GM18951 (cell line): Measurements from ENCODE around the gene ITPR1.
"Not testable (repeated sequence)": the region's sequence is repeated elsewhere in the genome, so short reads cannot be mapped to it uniquely, and the experiment has no call there.

Experiments
- POLR2A ChIP-seq: IDR thresholded peaks from 4 replicates; pipeline ENCODE4 v1.6.1; 2011; ENCODE audit warnings: mild to moderate bottlenecking; ENCODE audit not compliant: insufficient read length, insufficient read depth; ENCODE audit errors: extremely low read depth
- in situ Hi-C: fragments of 300-500 bp; cut with MboI; formaldehyde crosslinking; loops from one replicate; pipeline ENCODE4 v1.12.0; 2022; ENCODE audit warnings: low sequenced_read_pairs, mixed read lengths, inconsistent platforms; ENCODE audit not compliant: unreplicated experiment

The ITPR1 gene

DNA sequence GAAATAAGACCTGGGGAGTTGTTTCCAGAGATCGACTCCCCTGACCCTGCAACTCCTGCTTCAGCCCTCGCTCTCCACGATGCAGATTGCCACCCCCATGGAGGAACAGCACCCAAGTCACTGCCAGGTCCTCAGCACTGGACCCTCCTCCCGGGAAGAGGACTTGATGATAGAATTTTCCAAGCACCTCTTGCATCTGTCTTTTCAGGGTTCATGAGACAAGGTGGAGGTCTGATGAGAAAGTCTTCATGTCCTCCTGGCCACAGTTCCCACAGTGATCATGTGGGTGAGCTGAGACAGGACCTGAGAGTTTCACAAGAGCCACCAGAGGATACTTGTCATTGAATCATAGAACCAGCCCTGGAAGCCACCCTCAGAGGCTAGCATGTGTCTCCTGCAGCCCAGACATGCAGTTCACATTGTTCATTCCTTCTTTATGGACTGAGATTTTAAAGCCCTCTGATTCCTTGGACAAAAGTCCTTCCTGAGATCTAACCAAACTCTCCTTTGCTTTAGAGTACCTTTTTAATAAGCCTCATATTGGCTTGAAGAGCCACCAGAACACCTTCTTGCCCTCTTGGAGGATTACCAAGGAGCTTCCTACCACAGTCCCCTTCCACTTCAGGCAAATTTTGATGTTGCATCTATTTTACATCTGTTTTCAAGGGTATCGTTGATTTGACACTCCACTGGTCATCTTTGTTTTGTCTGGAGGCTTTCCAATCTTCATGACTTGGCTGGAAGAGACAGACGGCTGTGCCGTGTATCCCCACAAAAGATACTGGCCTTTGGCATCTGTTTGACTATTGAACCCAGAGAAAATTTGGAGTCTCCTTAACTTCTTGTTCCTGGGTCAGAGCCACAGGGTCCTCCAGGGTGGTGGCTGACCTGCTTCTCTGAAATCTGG, 261.3 kb downstream of the ITPR1 start:
- in situ Hi-C loops: no loop called here
- no peak for TF ChIP-seq POLR2A

DNA sequence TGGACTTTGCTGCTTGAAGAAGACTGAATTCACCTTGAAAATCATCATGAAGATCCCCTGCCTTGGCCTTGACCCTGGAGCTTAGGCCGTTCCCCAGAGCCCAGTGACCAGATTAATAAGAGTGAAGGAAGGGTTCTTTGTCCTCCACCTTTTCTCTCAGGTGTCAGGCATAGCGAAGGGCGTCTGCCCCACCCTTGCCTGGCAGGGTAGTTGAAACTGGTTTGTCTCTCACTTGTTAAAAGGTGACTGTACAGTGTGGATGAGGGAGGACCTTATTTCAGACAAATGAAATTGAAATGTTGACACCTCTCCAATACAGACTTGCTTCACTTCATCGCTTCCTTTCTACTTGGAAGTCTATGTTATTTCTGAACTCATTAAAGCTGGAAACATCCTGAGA, 262.4 kb downstream of the ITPR1 start:
- TF ChIP-seq POLR2A: no peak
- in situ Hi-C loops: no loop called here

GRCh38 chr3:4756057-4756775, 263.1 kb downstream of the ITPR1 start:
- in situ Hi-C loops: no loop called here
- no peak for TF ChIP-seq POLR2A

DNA sequence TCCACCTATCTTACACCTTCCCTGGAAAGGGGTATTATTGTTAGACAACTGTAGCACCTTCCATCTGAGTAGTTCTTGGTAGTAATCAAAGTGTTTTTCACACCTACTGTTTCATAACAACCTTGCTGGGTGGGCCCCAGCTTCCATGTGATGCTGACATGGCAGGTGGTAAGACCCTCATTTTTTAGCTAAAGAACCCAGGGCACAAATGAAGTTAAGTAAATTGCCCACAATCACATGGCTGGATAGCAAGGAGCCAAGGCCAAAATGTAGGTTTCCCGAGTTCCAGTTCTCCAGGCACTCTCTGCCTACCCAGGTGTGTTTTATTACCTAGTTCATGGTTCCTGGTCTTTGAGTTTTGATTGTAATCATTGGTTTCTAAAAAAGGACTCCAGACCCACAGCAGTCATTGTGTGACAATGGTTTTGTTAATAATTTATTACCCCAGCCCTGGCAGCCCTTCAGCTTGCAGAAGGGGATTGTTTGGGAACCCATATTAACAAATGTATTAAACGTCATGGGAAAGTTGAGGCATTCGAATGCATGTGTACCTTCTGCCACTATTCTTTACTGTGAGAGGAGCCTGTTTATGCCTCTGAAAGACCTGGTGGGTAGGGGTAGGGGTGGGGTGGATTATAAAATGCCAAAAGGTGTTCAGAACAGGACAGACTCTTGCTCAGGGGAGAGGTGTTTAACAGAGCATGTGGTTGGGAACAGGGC, 263.9 kb downstream of the ITPR1 start:
- in situ Hi-C loops: no loop called here
- no peak for TF ChIP-seq POLR2A

DNA sequence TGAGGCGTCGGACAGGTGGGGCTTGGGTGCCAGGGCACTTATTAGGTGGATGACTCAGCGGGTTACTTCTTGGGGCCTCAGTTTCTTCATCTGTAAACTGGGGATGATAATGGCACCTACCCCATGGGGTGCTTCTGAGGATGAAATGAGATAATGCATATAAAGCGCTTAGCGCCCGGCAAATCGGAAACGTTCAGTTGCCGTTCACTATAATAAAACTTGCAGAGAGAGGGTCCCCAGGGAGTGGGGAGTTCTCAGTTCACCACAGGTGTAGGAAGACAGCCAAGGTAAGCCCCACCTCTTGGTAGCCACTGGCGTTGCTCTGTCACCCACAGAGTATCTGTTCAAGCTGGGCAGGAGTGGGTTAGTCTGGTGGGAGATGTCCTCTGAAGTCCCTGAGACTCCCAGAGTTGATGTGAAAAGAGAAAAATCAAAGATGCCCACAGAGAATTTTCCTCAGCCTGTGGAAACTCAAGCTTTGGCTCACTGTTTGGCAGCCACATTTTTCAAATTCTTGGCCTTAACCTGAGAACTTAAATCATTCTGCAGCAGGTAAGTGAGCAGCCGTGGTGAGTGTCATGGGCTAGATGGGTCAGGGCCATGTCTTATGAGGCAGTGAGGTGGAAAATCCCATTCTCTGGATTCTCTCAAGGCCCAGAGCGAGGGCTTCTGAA, 264.6 kb downstream of the ITPR1 start:
- no peak for TF ChIP-seq POLR2A
- in situ Hi-C loops: no loop called here

DNA sequence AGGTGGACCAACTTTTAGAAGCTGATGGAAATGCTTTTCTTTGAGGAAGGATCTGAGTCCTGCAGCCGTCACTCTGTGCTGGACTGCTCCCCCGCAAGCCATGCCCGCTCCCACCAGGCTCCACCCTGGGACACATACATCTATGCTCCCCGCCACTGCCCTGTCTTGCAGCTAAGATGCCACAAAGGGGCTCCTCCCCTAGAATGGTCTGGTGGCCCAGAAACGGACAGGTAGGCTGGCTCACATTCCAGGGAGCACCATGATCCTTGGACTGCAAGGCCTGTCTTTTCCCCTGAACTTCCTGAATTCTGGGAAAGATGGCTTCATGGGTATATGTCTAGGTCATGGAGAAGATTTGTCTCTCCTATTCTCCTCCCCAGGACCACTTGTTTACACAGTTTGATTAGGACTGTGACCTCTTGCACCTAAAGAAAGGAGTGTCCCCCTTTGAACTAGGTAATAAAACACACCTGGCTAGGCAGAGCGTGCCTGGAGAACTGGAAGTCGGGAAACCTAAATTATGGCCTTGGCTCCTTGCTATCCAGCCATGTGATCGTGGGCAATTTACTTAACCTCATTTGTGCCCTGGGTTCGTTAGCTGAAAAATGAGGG, 265.2 kb downstream of the ITPR1 start:
- in situ Hi-C loops: no loop called here
- no peak for TF ChIP-seq POLR2A

- in situ Hi-C loops: no loop called here
- no peak for TF ChIP-seq POLR2A
Measured at GRCh38 chr3:4758957-4759656, 266.0 kb downstream of the ITPR1 start.

GRCh38 chr3:4759689-4760312, 266.7 kb downstream of the ITPR1 start:
- no peak for TF ChIP-seq POLR2A
- in situ Hi-C loops: no loop called here

- no peak for TF ChIP-seq POLR2A
- in situ Hi-C loops: no loop called here
Measured at GRCh38 chr3:4761759-4762158, 268.6 kb downstream of the ITPR1 start.

DNA sequence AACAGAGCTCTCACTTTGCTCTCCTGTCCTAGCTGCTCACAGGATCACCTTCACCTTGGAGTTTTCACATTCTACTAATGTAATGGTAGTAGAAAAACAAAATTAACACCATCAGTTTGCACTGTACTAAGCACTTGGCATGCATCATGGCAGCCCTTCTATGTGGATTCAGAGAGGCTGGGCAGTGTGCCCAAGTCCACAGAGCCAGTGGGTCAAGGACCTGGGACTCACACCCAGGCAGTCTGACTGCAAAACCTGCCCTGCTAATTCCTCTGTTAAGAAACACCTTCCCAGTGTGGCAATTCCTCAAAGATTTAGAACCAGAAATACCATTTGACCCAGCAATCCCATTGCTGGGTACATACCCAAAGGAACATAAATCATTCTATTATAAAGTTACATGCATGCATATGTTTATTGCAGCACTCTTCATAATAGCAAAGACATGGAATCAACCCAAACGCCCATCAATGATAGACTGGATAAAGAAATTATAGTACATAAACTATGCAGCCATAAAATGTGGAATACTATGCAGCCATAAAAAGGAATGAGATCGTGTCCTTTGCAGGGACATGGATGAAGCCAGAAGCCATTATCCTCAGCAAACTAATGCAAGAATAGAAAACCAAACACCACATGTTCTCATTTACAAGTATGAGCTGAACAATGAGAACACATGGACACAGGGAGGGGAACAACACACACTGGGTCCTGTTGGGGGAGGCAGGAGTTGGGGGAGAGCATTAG, 269.5 kb downstream of the ITPR1 start:
- in situ Hi-C loops: not testable (repeated sequence)

- in situ Hi-C loops: no loop called here
- no peak for TF ChIP-seq POLR2A
Measured at GRCh38 chr3:4763604-4764247, 270.6 kb downstream of the ITPR1 start.

- in situ Hi-C loops: no loop called here
Measured at GRCh38 chr3:4765212-4765611, 272.1 kb downstream of the ITPR1 start.

More at GRCh38 chr3:4765212-4765611, 272.1 kb downstream of the ITPR1 start:
- no peak for TF ChIP-seq POLR2A
